ENCODE measurements around the gene GPR160. TPM values are rescaled to one million over a fixed set of nuclear protein-coding genes. Genes with fewer than 3 reads are reported as not detected.

Gene GPR160
- total RNA-seq, 1 experiment from 2014 or later = 9.9 TPM

DNA sequence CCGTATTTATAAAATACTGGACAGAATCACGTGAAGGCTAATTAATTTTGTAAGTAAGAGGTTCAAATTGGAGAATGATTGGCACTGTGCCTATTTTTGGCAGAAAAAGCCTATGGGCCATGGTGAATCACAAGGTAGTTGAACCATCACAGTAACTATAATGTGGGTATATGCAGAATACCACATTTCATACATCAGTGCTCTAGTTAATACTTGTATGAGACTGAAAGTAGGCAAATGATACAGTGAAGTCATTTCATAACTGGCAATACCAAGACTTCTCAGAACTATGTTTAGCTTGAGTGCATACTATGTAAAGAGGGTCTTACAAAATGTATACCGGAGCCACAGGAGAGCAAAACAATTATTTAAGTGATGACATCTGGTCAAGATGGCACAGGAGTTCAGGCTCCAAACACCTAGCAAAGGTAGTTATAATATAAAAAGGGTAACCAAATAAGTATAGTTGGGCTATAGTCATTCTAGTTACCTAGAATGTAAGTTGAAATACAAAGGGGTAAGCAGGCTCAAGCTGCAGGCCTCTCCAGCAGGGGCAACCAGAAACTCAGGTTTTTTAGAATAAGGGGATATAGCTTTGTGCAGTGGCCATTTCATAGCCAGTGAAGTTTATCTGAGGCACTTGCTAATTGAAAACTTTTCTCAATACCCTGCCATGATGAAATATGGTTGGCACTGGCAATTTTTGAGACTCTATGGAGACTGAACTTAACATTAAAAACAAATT is 19.1 kb downstream of the GPR160 start:
- H2AFZ ChIP-seq (ENCODE audit: low read depth, low read length, poor library complexity, severe bottlenecking) = no peak overlapping the region
- H4K20me1 ChIP-seq (ENCODE audit: insufficient read depth) = no peaks in the 10 kb centered on the region
- intact Hi-C loops (cut with micrococcal nuclease) = loop anchor here (5.0 kb wide), 1 partner anchor 295 kb away; no protein-coding TSS in a partner anchor
- no peak overlapping the region for H3K27ac ChIP-seq (ENCODE audit: low read depth, low read length)
- H3K79me2 ChIP-seq (ENCODE audit: insufficient read depth, low read length) = no peaks in the 10 kb centered on the region
- TF ChIP-seq, protein P1, sequence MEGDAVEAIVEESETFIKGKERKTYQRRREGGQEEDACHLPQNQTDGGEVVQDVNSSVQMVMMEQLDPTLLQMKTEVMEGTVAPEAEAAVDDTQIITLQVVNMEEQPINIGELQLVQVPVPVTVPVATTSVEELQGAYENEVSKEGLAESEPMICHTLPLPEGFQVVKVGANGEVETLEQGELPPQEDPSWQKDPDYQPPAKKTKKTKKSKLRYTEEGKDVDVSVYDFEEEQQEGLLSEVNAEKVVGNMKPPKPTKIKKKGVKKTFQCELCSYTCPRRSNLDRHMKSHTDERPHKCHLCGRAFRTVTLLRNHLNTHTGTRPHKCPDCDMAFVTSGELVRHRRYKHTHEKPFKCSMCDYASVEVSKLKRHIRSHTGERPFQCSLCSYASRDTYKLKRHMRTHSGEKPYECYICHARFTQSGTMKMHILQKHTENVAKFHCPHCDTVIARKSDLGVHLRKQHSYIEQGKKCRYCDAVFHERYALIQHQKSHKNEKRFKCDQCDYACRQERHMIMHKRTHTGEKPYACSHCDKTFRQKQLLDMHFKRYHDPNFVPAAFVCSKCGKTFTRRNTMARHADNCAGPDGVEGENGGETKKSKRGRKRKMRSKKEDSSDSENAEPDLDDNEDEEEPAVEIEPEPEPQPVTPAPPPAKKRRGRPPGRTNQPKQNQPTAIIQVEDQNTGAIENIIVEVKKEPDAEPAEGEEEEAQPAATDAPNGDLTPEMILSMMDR (IDR thresholded peaks at IDR 0.05 in 2 of 3, conservative IDR thresholded peaks at IDR 0.05 in 1 of 3; ENCODE audit: borderline replicate concordance in 1 of 3, insufficient read depth in 1 of 3, low read depth in 2 of 3, low read length in 2 of 3) = no peak
- TF ChIP-seq EZH2 (IDR thresholded peaks at IDR 0.05) (no peak), SRF (IDR thresholded peaks at IDR 0.05; ENCODE audit: low read depth) (no peak), ELF1 (IDR thresholded peaks at IDR 0.05; ENCODE audit: borderline replicate concordance, low read depth) (no peak), TCF7L2 (IDR thresholded peaks at IDR 0.05; ENCODE audit: borderline replicate concordance, extremely low read depth, insufficient read depth, insufficient read length) (no peak), EGR1 (IDR thresholded peaks at IDR 0.05; ENCODE audit: low read depth) (no peak), EZH2phosphoT487 (IDR thresholded peaks at IDR 0.05; ENCODE audit: borderline replicate concordance) (no peak), POLR2A (IDR thresholded peaks at IDR 0.05; ENCODE audit: borderline replicate concordance, extremely low read depth, insufficient read depth, insufficient read length) (no peak), YY1 (IDR thresholded peaks at IDR 0.05; ENCODE audit: extremely low read depth, insufficient replicate concordance, low read depth, low read length) (no peak)
- TF ChIP-seq, protein P2, sequence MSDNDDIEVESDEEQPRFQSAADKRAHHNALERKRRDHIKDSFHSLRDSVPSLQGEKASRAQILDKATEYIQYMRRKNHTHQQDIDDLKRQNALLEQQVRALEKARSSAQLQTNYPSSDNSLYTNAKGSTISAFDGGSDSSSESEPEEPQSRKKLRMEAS (IDR thresholded peaks at IDR 0.05) = no peak
- TF ChIP-seq, protein P3, sequence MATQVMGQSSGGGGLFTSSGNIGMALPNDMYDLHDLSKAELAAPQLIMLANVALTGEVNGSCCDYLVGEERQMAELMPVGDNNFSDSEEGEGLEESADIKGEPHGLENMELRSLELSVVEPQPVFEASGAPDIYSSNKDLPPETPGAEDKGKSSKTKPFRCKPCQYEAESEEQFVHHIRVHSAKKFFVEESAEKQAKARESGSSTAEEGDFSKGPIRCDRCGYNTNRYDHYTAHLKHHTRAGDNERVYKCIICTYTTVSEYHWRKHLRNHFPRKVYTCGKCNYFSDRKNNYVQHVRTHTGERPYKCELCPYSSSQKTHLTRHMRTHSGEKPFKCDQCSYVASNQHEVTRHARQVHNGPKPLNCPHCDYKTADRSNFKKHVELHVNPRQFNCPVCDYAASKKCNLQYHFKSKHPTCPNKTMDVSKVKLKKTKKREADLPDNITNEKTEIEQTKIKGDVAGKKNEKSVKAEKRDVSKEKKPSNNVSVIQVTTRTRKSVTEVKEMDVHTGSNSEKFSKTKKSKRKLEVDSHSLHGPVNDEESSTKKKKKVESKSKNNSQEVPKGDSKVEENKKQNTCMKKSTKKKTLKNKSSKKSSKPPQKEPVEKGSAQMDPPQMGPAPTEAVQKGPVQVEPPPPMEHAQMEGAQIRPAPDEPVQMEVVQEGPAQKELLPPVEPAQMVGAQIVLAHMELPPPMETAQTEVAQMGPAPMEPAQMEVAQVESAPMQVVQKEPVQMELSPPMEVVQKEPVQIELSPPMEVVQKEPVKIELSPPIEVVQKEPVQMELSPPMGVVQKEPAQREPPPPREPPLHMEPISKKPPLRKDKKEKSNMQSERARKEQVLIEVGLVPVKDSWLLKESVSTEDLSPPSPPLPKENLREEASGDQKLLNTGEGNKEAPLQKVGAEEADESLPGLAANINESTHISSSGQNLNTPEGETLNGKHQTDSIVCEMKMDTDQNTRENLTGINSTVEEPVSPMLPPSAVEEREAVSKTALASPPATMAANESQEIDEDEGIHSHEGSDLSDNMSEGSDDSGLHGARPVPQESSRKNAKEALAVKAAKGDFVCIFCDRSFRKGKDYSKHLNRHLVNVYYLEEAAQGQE (IDR thresholded peaks at IDR 0.05; ENCODE audit: low read depth) = no peak
- no peaks in the 10 kb centered on the region for H3K27me3 ChIP-seq (ENCODE audit: insufficient read depth, low read length)
- 0 out of 2 replicates have a peak, but pooled peaks cover 4% of the 10 kb centered on the region for H3K9me2 ChIP-seq (ENCODE audit: insufficient read depth)
- no TSS peak for BruUV-seq (replicated peaks)
- no peaks in the 10 kb centered on the region for H3K9me3 ChIP-seq (ENCODE audit: control insufficient read depth in 1 of 2, insufficient read depth in 1 of 2, low read depth in 1 of 2, low read length in 2 of 2)
- no peak for DNase-seq (ENCODE audit: low read depth, low spot score)
- no peak overlapping the region for H3K9ac ChIP-seq (ENCODE audit: low read length)
- ChIA-PET RAD21 (ENCODE audit: low non-redundant PET in 1 of 2, low total read pairs in 2 of 2, uncharacterized antibody in 2 of 2, unreplicated experiment in 2 of 2) (no interaction called here), POLR2A (no interaction called here), CTCF (no interaction called here)
- H3K4me3 ChIP-seq (replicated peaks in 1 of 2; ENCODE audit: low read depth in 1 of 2, low read length in 2 of 2) = no peak overlapping the region
- H3K36me3 ChIP-seq (ENCODE audit: control insufficient read depth in 1 of 2, insufficient read depth in 2 of 2, low read length in 2 of 2) = no peaks in the 10 kb centered on the region
- no peak for ATAC-seq
- H3K4me2 ChIP-seq (ENCODE audit: low read length) = no peak overlapping the region
- H3K4me1 ChIP-seq (ENCODE audit: control insufficient read depth in 1 of 2, insufficient read depth in 2 of 2, low read length in 2 of 2) = no peaks in the 10 kb centered on the region
